Activated naive CD4-positive, alpha-beta T cell (primary cell): ENCODE data around the gene ELP4.

Source experiments
- DNase-seq, 4 experiments: peaks; one replicate each; lab custom pipeline; 2025; lab: John Stamatoyannopoulos, UW

Gene ELP4

DNA sequence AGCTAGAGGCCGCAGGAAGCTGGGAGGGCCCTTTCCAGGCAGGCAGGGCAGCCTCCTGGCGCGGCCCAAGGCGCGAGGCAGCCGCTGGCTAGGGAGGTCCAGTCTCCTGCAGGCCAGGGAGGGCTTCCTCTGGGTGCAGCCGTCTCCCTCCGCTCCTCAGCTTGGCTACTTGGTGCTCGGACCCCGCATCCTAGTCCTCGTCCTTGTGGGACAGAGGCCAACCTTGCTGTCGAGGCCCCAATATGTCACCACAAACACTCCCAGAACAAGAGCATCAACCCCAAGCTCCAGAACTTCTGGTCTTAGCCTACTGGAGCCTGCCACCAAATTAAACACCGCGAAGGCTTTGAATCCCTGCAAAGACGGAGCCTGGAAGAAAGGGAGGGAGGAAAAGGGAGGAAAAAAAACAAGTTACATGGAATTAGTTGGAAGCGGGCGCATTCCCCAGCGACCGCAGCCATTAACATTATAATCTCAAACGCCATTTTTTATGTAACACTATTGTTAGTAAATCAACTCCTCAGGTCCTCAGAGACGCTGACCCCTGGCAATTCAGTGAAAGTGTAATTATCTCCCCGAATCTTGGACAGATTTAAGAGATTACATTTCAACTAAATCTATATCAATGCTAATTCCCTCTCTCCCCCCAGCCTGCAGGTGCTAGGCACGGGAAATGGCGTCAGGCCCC, 314.2 kb downstream of the ELP4 start:
- no peak for DNase-seq

DNA sequence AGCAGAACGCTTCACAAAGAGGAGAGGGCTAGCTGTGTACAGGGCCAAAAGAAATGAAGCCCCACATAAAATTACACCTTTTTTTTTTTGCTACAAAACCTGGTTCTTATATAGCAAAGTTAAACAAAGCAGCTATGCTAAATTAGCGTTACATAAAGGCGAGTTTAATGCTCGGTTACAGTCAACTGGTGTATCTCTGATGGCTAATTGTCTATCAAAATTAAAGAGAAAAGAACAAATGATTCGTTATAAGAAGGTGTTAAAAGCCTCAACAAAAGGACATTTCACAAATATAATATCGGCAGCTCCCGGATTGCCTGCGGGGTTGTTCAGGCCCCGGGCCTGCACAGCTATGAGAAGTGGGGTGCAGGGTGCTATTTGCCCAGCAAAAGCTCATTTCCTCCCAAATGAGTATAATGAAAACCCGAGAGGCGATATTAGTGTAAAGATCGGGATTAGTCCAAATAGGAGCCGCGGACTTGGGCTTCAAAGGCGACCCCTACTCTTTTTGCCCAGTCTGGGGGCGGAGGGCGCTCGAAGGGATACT, 314.8 kb downstream of the ELP4 start:
- no peak for DNase-seq

- DNase-seq = no peak
Observed at GRCh38 chr11:31824879-31825837, 315.6 kb downstream of the ELP4 start.

DNA sequence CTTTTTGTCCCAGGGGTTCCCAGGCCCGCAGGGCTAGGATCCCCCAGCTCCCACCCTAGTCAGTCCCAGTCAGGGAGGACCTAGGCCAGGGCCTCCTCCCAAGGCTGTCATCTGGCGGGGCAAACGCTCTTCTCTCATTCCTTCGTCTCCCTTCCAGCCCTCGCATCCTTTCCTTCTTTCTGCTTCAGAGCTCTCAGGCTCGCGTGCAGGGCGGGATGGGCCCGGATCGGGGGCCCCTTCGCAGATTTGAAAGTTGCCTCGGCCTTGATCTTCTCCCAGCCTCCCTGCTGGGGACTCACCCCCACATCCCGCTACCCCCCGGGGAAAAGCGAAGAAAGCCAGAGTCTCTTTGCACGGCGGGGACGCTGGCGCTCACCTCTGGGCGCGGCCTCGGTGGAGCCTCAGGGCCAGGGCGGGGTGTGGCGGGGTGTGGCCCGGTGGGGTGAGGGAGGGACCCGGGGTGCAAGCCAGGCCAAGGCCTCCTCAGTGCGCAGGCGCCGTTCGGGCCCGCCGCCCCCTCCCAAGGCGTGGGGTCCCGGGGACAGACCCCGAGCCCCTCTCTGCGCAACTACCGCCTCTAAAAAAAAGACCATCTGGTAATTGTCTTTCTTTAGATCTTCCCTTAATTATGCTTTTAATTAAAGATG, 316.4 kb downstream of the ELP4 start:
- no peak for DNase-seq

- DNase-seq = no peak
Observed at GRCh38 chr11:31826536-31827438, 317.2 kb downstream of the ELP4 start.

DNA sequence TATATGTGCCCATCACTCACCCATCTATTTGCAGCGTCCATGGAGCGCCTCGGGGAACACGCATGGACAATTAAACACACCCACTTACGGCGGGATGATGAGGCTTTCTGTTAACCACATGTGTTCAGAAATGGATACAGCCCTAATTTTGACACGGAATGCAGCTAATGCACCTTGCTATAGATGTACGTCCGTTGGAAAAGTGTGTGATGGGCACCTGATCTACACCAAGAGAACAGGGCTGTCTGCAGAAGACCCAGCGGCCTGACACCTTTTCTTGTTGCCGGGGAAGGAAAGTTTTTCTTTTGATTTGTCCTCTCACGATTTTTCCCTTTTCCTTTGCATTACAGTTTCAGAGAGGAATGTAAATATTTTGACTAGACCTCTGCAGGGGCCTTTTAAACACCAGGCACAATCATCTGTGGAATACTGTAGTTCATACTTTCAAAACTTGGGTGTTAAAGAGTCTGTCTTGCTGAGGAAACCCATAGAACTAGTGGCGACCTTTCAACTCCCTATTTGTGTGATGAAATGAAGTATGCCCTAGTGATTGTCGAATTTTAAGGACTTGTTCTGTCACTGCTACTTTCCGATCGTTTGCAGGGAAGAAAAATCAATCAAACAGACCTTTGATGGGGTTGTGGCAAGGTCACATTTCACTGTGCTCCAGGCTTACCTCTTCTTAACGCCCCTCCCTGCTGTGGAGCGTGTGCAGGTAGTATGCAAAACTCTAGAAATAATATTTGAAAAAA, 318.1 kb downstream of the ELP4 start:
- no peak for DNase-seq

DNA sequence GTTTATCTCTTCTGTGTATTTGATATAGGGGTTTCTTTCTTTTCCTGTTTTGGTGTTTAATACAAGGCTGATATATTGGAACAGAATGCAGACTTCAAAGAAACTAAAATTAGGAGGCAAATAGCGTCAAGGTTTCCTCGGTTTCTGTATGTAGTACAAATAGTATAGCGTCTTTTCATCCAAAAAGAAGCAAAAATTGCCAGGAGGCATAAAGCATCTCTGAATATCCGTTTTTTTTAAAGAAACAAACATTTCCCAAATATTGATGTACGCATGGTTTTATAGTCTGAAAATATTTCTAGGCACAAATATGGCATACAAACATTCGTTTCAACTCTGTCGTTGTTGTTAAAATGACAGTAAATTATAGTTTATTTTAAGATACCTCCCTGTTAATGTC, 318.6 kb downstream of the ELP4 start:
- no peak for DNase-seq

DNA sequence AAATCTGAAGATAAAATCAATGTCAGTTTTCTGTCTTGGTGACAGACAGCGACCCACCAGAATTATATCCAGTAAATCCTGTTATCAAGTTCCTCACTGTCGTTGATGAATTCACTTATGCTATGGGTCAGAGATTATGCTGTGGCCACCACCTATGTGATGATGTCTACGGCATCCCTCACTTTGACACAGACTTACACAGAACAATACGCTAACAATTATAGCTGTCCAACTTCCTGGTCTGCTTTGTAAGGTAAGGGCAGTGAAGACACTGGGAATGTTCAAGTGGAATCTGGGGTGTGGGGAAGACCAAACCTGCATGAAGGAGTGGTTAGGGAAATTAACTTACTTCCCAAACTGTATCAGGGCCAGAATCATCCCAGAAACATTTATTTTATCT, 320.8 kb downstream of the ELP4 start:
- no peak for DNase-seq

DNA sequence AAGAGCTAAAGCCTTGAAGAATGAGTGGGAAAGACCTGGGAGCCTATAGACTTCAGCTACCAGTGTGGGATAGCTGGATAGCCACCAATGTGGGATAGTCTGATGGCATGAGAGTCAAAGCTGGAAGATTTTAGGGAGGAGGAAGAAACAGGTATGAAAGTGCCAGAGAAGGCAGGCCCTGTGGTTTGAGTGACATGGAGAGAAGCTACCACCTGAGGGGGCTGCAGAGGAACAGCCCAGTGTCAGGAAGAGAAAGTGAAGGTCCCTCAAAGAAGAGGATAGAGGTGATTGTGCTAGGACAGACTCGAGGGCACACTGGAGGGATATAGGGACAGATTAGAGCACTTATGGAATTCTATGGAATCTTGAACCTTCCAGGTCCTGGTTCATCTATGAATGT, 324.7 kb downstream of the ELP4 start:
- no peak for DNase-seq
